Gastroesophageal sphincter (tissue), 4 donors: ENCODE results near the gene TULP4. TPM values are rescaled to one million over a fixed set of nuclear protein-coding genes. Genes with fewer than 3 reads are reported as not detected.

Experiments used
- ATAC-seq: fragments of 150-250 bp; one replicate; pipeline ENCODE4 v1.9.1; 2016; ENCODE audit warnings: mild to moderate bottlenecking, moderate library complexity
- H3K27ac ChIP-seq, 4 donors: fragments of 200-600 bp; sonication (generic) in 3 of 4; 1 replicate in 3 of 4; 2 replicates in 1 of 4; pipeline ENCODE4 v1.5.1; 2016 to 2019
- H3K27me3 ChIP-seq: fragments of 200-600 bp; sonication (generic); one replicate; pipeline ENCODE4 v1.5.1; 2019
- H3K36me3 ChIP-seq, 2 donors: fragments of 200-600 bp; sonication (generic); one replicate each; pipeline ENCODE4 v1.5.1; 2019; ENCODE audit warnings: control low read depth in 1 of 2
- H3K4me1 ChIP-seq, 3 donors: fragments of 200-600 bp; sonication (generic); 1 replicate in 2 of 3; 2 replicates in 1 of 3; pipeline ENCODE4 v1.5.1; 2016 to 2019; ENCODE audit warnings: control low read depth in 2 of 3
- H3K4me3 ChIP-seq, 2 donors: fragments of 200-600 bp; sonication (generic); one replicate each; pipeline ENCODE4 v1.5.1; 2019; ENCODE audit warnings: mild to moderate bottlenecking in 1 of 2, moderate library complexity in 1 of 2
- H3K9me3 ChIP-seq, 3 donors: fragments of 200-600 bp; sonication (generic); one replicate each; pipeline ENCODE4 v1.5.1; 2017 to 2019; ENCODE audit warnings: control low read depth in 2 of 3
- EP300 ChIP-seq: sonication (generic); formaldehyde crosslinking; IDR thresholded peaks from one replicate; pipeline ENCODE4 v1.6.1; 2017; ENCODE audit warnings: antibody characterized with exemption, mild to moderate bottlenecking
- POLR2A ChIP-seq, 2 donors: fragments of 450-650 bp; IDR thresholded peaks; one replicate each; pipeline ENCODE4 v1.6.1; 2017; ENCODE audit warnings: antibody characterized with exemption in 2 of 2, mild to moderate bottlenecking in 2 of 2, moderate library complexity in 1 of 2
- POLR2AphosphoS5 ChIP-seq: sonication (generic); formaldehyde crosslinking; IDR thresholded peaks from one replicate; pipeline ENCODE4 v1.6.1; 2017; ENCODE audit warnings: antibody characterized with exemption
- WGBS, 2 donors: methylation state at CpG; one replicate each; pipeline ENCODE4 v1.1.5; 2018; ENCODE audit warnings: low coverage in 1 of 2; 5-methylcytosine and 5-hydroxymethylcytosine counted together
- total RNA-seq, 4 donors: library from RNA; depleted of rRNA; stranded (reverse); fragments of >200 nt; gene quantifications; one replicate each; pipeline ENCODE4 v1.1.0, GENCODE V29; 2016
- TF ChIP-seq, protein P1 (sequence below), 4 experiments: fragments of 200-600 bp in 2 of 4; fragments of 450-650 bp in 2 of 4; sonication (generic) in 1 of 4; IDR thresholded peaks; one replicate each; pipeline ENCODE4 v1.5.1; 2017 to 2019; ENCODE audit warnings: antibody characterized with exemption in 4 of 4, mild to moderate bottlenecking in 2 of 4, moderate library complexity in 2 of 4

Gene TULP4
- total RNA-seq, 4 donors from 2014 or later: 159 to 244 (median 201) TPM

DNA sequence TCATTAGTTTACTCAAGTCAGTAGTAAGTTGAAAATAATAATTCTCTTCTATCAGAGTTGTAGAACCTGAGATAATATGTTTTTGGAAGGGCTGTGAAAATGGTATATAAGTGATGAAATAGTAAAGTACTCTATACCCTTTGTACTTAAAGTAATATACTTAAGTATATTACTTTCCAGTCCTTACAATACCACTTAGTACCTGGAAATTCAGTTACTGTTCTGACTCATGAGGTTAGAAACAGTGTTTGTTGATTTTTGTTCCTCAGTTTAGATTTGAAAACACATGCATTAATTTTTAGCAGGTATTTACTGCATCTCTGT, 10.1 kb downstream of the TULP4 start:
- no peak for ATAC-seq
- no peak overlapping the region for H3K27ac ChIP-seq
- H3K27me3 ChIP-seq: no peaks in the 10 kb centered on the region
- peaks cover 0 to 34% (median 0%) of the 10 kb centered on the region in 3 donors for H3K4me1 ChIP-seq
- TF ChIP-seq, protein P1, sequence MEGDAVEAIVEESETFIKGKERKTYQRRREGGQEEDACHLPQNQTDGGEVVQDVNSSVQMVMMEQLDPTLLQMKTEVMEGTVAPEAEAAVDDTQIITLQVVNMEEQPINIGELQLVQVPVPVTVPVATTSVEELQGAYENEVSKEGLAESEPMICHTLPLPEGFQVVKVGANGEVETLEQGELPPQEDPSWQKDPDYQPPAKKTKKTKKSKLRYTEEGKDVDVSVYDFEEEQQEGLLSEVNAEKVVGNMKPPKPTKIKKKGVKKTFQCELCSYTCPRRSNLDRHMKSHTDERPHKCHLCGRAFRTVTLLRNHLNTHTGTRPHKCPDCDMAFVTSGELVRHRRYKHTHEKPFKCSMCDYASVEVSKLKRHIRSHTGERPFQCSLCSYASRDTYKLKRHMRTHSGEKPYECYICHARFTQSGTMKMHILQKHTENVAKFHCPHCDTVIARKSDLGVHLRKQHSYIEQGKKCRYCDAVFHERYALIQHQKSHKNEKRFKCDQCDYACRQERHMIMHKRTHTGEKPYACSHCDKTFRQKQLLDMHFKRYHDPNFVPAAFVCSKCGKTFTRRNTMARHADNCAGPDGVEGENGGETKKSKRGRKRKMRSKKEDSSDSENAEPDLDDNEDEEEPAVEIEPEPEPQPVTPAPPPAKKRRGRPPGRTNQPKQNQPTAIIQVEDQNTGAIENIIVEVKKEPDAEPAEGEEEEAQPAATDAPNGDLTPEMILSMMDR (IDR thresholded peaks at IDR 0.05): no peak
- TF ChIP-seq EP300 (no peak), POLR2AphosphoS5 (no peak), POLR2A (IDR thresholded peaks at IDR 0.05) (no peak)
- no peak overlapping the region for H3K4me3 ChIP-seq
- H3K9me3 ChIP-seq: no peaks in the 10 kb centered on the region
- H3K36me3 ChIP-seq: no peaks in the 10 kb centered on the region

DNA sequence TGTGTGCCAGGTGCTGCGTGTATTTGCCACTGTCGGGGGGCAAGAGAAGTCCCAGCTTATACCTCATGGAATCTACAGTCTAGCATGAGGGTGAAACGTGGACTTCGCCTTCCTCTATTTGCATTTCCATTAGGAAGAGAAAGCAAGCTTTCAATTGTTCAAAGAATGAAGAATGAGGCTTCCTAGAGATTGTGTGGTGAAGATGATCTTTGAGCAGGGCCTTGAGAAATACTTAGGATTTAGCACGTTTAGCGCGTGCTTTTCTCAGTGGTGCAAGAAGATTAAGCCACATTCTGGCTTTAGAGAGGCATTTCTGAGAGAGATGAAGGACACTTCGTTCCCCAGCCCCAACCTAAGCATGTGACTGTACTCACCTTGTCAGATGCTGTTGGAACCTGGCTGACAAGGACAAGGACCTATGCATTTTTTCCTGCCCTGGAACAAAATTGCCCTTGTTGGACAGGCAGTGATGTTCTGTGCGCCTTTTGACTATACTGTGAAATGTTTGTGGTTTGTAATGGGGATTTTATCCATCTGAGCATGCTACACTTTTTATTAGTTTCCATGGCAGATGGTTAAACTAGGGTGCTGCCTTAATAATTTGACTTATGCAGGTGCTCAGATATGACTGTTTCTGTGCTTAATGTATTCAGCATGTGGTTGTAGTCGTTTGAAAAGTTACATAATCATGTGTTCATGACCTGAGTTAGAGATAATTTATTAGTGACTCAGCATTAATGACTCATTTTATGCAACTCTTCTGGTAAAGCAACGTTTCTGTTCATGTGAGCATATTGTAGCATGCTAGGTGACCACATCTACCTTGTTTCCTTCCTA, 10.7 kb downstream of the TULP4 start:
- TF ChIP-seq, protein P1 (IDR thresholded peaks at IDR 0.05): no peak
- TF ChIP-seq EP300 (no peak), POLR2AphosphoS5 (peak; percentile 61)
- no peak overlapping the region for H3K4me3 ChIP-seq
- ATAC-seq: no peak
- no peaks in the 10 kb centered on the region for H3K27me3 ChIP-seq
- H3K27ac ChIP-seq: no peak overlapping the region
- no peaks in the 10 kb centered on the region for H3K9me3 ChIP-seq
- H3K4me1 ChIP-seq: peaks cover 0 to 34% (median 0%) of the 10 kb centered on the region in 3 donors
- WGBS, 2 donors: 69 to 71% methylated on average over 11 of the region's 11 CpGs
- no peaks in the 10 kb centered on the region for H3K36me3 ChIP-seq

DNA sequence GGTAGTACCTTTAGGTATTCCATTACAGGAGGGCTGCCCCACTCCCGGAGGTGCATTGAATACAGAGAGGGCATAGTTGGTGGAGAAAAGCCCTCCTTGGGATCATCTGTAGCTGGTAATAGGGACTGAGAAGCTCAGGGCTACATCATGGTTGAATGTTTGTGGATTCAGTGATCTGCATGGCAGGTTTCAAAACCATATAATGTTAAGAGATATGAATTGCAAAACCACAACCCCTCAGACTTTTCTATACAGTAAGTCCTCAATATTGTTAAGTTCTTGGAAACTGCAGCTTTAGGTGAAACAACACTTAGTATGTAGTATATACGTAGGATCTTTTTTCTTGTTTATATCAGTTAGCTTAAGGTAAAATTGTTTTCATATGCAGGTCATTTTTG, 11.3 kb downstream of the TULP4 start:
- Histone ChIP-seq H3K27me3 (no peaks in the 10 kb centered on the region), H3K9me3 (no peaks in the 10 kb centered on the region), H3K4me1 (peaks cover 0 to 38% (median 0%) of the 10 kb centered on the region in 3 donors), H3K27ac (no peak overlapping the region), H3K4me3 (no peak overlapping the region), H3K36me3 (no peaks in the 10 kb centered on the region)
- ATAC-seq: no peak
- TF ChIP-seq EP300 (no peak), POLR2AphosphoS5 (no peak), POLR2A (IDR thresholded peaks at IDR 0.05) (no peak)
- TF ChIP-seq, protein P1 (IDR thresholded peaks at IDR 0.05): no peak
- WGBS, 2 donors: 100% methylated on average over 1 to 2 of the region's 2 CpGs

DNA sequence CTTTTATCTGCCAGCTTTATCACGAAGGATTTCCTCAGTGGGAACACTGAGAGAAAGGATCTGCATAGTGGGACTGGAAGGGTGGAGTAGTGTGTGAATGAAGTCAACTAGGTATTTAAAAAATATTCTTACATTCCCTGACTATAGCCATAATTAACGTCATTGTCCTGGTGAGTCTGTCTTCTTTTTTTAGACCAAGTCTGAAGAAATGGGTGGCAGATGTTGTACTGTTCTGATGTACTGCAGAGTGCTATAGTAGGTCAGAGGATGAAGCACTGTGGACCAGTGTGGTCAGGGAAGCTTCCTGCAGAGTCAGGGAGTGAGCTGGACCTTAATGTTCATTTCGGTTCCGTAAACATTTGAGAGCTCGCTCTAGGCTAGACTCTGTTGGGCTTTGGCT, 11.9 kb downstream of the TULP4 start:
- TF ChIP-seq POLR2AphosphoS5 (no peak), EP300 (no peak), POLR2A (IDR thresholded peaks at IDR 0.05) (no peak)
- TF ChIP-seq, protein P1 (IDR thresholded peaks at IDR 0.05): no peak
- 66 to 78% methylated on average over 5 of the region's 5 CpGs for WGBS, 2 donors
- no peak overlapping the region for H3K27ac ChIP-seq
- H3K36me3 ChIP-seq: no peaks in the 10 kb centered on the region
- no peak overlapping the region for H3K4me3 ChIP-seq
- H3K4me1 ChIP-seq: peaks cover 0 to 43% (median 0%) of the 10 kb centered on the region in 3 donors
- H3K27me3 ChIP-seq: no peaks in the 10 kb centered on the region
- H3K9me3 ChIP-seq: no peaks in the 10 kb centered on the region
- no peak for ATAC-seq

DNA sequence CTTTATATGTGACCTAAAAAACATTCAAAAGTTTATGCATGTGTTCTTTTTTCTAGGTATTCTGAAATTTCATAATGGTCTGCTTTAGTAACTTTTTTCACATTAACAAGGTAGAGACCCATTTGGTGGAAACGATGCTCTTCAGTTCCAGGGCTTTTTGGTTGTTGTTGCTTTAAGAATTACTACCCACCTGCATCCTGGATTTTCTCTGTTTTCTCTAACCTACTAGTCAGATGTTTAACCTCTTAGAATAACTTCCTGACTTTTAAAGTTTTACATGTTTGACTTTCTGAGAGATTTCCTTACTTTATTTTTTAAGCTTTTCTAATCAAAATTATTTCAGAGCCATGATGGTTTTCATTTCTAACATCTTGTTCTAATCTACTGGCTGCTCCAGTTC, 14.9 kb downstream of the TULP4 start:
- TF ChIP-seq POLR2A (IDR thresholded peaks at IDR 0.05): no peak
- TF ChIP-seq EP300: no peak
- TF ChIP-seq, protein P1 (IDR thresholded peaks at IDR 0.05): no peak
- TF ChIP-seq POLR2AphosphoS5: no peak
- H3K4me1 ChIP-seq: peaks cover 0 to 35% (median 0%) of the 10 kb centered on the region in 3 donors
- 85 to 100% methylated on average over 1 of the region's 1 CpG for WGBS, 2 donors

More for the DNA sequence above, 14.9 kb downstream of the TULP4 start:
- Histone ChIP-seq H3K36me3 (no peaks in the 10 kb centered on the region), H3K9me3 (no peaks in the 10 kb centered on the region), H3K4me3 (no peak overlapping the region), H3K27me3 (no peaks in the 10 kb centered on the region), H3K27ac (no peak overlapping the region)
- no peak for ATAC-seq
